IPS DF 6.9 (cell line): Measurements from ENCODE around the gene KIAA0513.
A peak's percentile ranks its signal among the peaks of the same experiment; 100 is the strongest.

Source experiments
- DNase-seq: peaks from one replicate; pipeline ENCODE4 v3.0.0-alpha.2; 2013; ENCODE audit warnings: low read depth, low spot score
- H3K27ac ChIP-seq: one replicate; pipeline ENCODE4 v1.5.1; 2013; ENCODE audit warnings: low read length, control low read depth
- H3K27me3 ChIP-seq: 2 replicates; pipeline ENCODE4 v1.6.1; 2013; ENCODE audit warnings: mild to moderate bottlenecking, low read length; ENCODE audit not compliant: control insufficient read depth, insufficient read depth
- H3K36me3 ChIP-seq: 2 replicates; pipeline ENCODE4 v1.6.1; 2013; ENCODE audit warnings: low read length; ENCODE audit not compliant: control insufficient read depth, insufficient read depth
- H3K4me1 ChIP-seq: 2 replicates; pipeline ENCODE4 v1.6.1; 2013; ENCODE audit warnings: low read length; ENCODE audit not compliant: control insufficient read depth, insufficient read depth
- H3K4me3 ChIP-seq: 2 replicates; pipeline ENCODE4 v1.5.1; 2013; ENCODE audit warnings: mild to moderate bottlenecking, low read length
- H3K9me3 ChIP-seq: 2 replicates; pipeline ENCODE4 v1.6.1; 2013; ENCODE audit warnings: low read length, inconsistent platforms; ENCODE audit not compliant: control insufficient read depth, insufficient read depth
- WGBS: extraction: QIAGEN DNeasy Blood & Tissue Kit; methylation state at CpG from one replicate; pipeline ENCODE4 v1.1.7; 2013; ENCODE audit warnings: mixed read lengths, missing lambda C conversion rate; ENCODE audit not compliant: insufficient read length, insufficient coverage; 5-methylcytosine and 5-hydroxymethylcytosine counted together

The KIAA0513 gene

DNA sequence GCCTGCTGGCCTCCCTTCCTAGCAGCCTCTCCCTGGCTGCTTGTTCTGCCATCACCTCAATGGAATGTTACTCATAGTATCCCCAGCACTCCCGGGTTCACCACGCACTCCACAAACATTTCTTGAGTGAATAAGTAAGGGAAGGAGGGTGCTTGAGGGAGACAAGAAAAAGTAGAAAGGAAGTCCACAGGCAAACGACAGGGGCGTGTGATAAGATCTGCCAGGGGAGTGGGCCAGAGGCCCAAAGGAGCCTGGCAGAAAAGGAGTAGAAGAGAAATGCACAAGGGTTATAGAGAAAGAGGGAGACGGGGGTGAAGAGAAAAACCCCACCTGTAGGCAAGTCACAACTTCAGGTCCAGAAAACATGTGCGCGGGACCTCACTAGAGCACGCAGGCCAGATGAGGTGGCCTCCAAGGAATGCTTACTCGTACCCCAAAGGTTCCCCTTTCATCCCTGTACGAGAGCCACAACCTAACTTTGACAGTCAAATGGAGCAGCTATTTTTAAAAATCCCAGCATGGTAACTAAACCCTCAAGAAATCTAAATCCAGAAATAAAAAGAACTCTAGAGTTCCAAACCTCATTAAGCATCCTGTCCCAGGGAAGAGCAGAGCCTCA lies 22.9 kb upstream of the KIAA0513 start:
- Histone ChIP-seq H3K36me3 (no peaks in the 10 kb centered on the region), H3K4me3 (no peak overlapping the region), H3K4me1 (peaks cover 4% of the 10 kb centered on the region; the same call in 1 of the 2 replicates), H3K27ac (no peak overlapping the region), H3K9me3 (no peaks in the 10 kb centered on the region), H3K27me3 (no peaks in the 10 kb centered on the region)
- DNase-seq: no peak
- WGBS: no CpG with 5 or more reads among the region's 10 CpGs

DNA sequence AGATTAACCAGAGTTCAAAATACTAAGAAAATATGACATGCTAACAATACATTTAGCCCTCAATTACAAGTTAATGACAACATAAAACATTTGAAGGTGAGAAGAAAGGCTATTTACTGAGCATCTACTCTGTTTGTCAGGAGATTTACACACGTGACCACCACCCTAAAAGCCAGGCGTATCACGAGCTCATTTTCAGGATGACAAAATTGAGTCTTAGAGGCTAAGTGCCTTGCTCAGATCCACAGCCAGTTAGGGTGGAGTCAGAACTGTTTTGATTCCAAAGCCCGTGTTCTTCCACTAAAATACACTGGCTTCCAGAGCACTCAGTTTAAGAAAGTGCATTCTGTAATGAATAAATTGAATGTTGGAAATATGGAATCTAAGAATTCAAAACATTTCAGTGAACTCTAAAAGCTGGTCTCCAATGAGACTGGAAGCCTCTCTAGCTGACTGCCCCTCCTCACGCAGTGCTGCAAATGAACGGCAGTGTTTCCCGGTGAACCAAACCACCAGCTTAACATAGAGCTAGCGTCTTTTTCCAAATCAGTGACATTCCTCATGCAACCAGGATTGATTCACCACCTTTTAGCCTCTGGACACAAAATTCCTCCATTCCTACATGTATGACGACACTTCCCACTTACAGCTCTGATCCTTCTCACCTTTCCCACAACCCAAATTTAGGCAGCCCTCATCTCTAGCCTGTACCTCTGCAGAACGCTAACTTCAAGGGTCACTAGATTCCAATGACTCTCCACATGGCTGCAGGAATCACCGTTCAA lies 22.1 kb upstream of the KIAA0513 start:
- Histone ChIP-seq H3K27me3 (no peaks in the 10 kb centered on the region), H3K36me3 (no peaks in the 10 kb centered on the region), H3K27ac (no peak overlapping the region), H3K4me1 (peaks cover 4% of the 10 kb centered on the region; the same call in 1 of the 2 replicates), H3K4me3 (no peak overlapping the region), H3K9me3 (no peaks in the 10 kb centered on the region)
- no CpG with 5 or more reads among the region's 11 CpGs for WGBS
- no peak for DNase-seq

DNA sequence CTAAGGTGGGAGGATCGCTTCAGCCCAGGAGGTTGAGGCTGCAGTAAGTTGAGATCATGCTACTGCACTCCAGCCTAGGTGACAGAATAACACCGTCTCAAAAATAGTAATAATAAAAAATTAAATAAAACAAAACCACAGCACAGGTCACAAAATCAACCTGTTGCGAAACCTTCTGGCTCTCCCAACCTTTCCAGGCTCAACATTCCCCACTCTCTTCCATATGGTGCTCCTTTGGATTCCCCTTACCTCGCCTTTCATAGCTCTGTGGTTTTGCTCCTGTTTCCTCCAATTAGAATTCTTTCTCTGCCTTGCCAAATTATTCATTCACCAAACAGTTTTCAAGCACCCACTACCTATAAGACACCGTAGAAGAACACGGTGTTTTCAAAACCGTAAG lies 21.0 kb upstream of the KIAA0513 start:
- Histone ChIP-seq H3K27ac (no peak overlapping the region), H3K27me3 (no peaks in the 10 kb centered on the region), H3K4me3 (no peak overlapping the region), H3K9me3 (no peaks in the 10 kb centered on the region), H3K36me3 (no peaks in the 10 kb centered on the region), H3K4me1 (peaks cover 4% of the 10 kb centered on the region; the same call in 1 of the 2 replicates)
- DNase-seq: no peak
- WGBS: no CpG with 5 or more reads among the region's 7 CpGs

DNA sequence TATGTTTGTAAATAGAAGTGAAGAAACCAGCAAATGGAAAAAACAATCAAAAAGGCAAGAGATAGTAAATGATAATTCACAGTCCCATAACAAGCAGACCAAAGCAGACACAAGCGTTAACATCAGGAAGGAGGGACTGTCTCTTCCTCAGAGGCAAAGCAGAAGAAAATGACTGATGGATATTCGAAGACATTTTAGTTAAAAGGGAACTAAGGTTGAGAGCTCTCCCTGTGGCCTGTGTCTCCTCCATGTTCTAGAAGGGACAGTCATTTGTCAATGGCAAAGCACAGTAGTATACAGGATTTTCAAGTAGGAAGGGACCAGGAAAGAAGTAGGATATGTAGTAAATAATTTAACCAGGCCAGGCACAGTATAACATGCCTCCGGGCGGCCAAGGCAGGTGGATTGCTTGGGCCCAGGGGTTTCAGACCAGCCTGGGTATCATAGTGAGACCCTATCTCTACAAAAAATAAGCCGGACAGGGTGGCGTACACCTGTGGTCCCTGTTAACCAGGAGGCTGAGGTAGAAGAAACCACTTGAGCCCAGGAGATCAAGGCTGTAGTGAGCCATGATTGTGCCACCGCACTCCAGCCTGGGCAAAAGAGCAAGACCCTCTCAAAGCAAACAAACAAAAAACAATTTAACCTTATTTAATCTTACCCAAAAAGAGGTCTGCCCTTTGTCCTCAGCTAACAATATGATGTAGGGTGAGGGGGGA lies 19.9 kb upstream of the KIAA0513 start:
- no peak for DNase-seq
- no peaks in the 10 kb centered on the region for H3K36me3 ChIP-seq
- no peaks in the 10 kb centered on the region for H3K9me3 ChIP-seq
- no peaks in the 10 kb centered on the region for H3K27me3 ChIP-seq
- H3K4me3 ChIP-seq: no peak overlapping the region
- H3K4me1 ChIP-seq: peaks cover 4% of the 10 kb centered on the region; the same call in 1 of the 2 replicates
- no peak overlapping the region for H3K27ac ChIP-seq
- WGBS: no CpG with 5 or more reads among the region's 7 CpGs

DNA sequence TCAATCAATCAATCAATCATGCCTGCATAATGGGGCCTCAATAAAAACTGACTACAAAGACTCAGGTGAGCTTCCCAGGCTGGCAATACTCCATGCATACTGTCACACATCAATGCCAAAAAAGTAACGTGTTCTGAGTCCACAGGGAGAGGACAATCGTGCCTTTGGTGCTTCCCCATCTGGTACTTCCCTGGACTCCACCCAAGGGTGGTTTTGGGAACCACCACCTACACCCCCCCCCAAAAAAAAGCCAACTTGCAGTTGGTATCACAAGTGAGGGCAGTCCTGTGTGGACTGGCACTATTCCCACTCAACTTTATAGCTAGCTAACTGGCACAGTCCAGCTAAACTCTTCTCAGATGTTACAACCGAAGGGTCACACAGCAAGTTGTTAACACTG lies 19.3 kb upstream of the KIAA0513 start:
- WGBS: no CpG with 5 or more reads among the region's 3 CpGs

DNA sequence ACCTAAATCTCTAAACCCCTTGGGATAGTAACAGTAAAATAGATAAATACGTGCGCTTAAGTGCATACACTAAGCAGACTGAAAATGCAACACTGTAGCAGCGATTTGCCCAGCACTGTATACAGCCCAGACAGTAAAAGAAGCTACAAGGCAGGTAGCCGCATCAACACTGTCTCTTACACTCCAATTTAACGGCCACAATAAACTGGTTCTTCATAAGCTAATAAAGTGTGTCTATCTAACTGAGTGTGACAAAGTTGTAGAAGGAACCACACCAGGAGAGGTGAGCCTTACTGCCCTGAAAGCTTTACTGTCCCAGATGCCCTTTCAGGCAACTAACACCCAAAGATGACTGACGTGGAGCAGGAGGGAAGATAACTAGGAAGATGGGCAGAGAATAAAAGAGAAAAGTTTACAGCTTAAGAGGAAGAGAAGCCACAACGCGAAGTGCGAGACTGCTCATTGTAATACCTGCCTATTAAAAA lies 17.1 kb upstream of the KIAA0513 start:
- H3K36me3 ChIP-seq: no peaks in the 10 kb centered on the region
- WGBS: no CpG with 5 or more reads among the region's 9 CpGs
- no peaks in the 10 kb centered on the region for H3K9me3 ChIP-seq
- no peak overlapping the region for H3K27ac ChIP-seq
- no peak for DNase-seq
- H3K27me3 ChIP-seq: no peaks in the 10 kb centered on the region
- H3K4me1 ChIP-seq: no peaks in the 10 kb centered on the region
- H3K4me3 ChIP-seq: peak overlapping the region; percentile 99; the same call in 1 of the 2 replicates

More for the DNA sequence above, 19.3 kb upstream of the KIAA0513 start:
- no peak overlapping the region for H3K27ac ChIP-seq
- H3K9me3 ChIP-seq: no peaks in the 10 kb centered on the region
- H3K27me3 ChIP-seq: no peaks in the 10 kb centered on the region
- H3K4me3 ChIP-seq: no peak overlapping the region
- DNase-seq: no peak
- H3K4me1 ChIP-seq: peaks cover 3% of the 10 kb centered on the region; the same call in 1 of the 2 replicates
- H3K36me3 ChIP-seq: no peaks in the 10 kb centered on the region

DNA sequence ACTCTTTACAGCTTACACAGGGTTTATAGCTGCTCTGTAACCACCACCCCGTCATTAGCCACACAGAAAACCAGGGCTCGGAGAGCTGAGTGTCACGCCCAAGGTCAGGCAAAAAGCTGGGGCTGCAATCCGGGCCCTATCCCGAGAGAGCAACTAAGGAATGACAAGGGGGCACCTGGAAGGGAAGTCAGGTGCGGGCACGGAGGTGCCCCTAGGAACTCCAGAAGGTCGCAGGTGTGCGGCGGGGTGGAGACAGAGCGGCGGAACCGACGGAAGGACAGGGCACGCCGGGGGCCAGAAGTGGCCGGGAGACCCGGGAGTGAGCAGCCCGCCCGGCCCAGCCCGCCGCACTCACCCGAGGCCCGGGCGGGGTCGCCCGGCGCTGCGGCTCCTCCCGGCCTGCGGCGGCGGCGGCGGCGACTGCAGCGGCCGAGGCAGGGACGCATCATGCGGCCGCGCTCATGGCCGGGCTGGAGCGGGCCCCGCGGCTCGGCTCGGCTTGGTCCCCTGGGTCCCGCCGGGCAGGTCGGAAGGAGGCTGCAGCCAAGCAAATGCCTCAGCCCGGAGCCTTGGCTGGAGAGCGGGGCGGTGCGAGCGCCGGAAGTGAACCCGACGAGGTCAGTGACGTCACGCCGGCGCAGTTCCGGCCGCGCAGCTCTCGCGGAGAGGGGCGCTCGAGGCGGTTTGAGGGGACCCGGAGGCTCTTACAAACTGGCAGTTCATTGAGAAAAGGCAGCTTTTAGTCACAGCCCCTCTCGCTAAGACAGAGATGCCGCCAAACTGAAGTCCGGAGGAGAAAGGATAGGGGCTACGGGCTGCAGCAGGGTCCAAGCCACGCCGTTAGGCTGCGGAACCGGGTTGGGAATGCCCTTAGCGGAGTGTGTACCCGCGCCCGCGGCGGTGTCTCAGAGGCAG lies 16.4 kb upstream of the KIAA0513 start, which contains the start of gene ZDHHC7:
TSS of gene ZDHHC7 (minus strand) at position 605 of the 915 bp plus-strand sequence. CDS start 20,917 bp downstream, outside the sequence.
- peak; percentile 54 for DNase-seq
- no peaks in the 10 kb centered on the region for H3K36me3 ChIP-seq
- H3K4me1 ChIP-seq: no peaks in the 10 kb centered on the region
- WGBS: no CpG with 5 or more reads among the region's 86 CpGs
- peak within 1 kb of the TSS; percentile 99 for H3K4me3 ChIP-seq
- H3K9me3 ChIP-seq: no peaks in the 10 kb centered on the region
- H3K27me3 ChIP-seq: no peaks in the 10 kb centered on the region
- no peak within 1 kb of the TSS for H3K27ac ChIP-seq

DNA sequence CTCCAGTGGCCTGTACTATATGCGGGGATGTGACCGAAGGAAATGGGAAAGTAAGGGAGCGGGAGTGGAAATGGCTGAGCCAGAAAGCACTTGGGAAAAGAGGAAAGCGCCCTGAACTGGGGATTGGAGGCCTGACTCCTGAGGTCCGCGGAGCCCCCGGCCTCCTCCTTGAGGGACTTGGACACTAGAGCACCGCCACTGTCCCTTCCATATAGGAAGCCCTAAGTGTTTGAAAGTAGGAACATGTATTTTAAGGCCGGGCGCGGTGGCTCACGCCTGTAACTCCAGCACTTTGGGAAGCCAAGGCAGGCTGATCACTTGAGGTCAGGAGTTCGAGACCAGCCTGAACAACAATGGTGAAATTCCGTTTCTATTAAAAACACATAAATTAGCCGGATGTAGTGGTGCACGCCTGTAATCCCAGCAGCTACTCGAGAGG lies 15.7 kb upstream of the KIAA0513 start:
- no peak for DNase-seq
- no CpG with 5 or more reads among the region's 17 CpGs for WGBS
- Histone ChIP-seq H3K4me1 (no peaks in the 10 kb centered on the region), H3K27me3 (no peaks in the 10 kb centered on the region), H3K4me3 (peak overlapping the region; percentile 99), H3K36me3 (no peaks in the 10 kb centered on the region), H3K9me3 (no peaks in the 10 kb centered on the region), H3K27ac (no peak overlapping the region)

DNA sequence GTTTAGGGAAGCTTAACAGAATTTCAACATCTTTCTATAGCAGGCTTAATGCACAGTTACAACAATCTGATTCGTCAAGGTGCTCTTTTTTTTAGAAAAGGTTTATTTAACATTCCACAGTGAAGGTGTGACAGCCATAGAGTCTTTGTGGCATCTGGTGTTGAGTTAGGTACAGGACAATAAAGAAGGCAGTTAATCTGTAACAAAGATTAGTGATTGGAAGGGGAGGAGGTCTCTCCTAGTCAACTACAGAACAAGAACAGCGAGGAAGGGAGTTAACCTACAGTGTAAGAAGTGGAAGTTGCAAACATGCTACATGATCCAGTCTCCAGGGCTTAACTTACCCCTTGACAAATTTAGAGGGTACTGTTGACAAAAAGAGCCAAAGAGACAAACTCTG lies 13.3 kb upstream of the KIAA0513 start:
- H3K27ac ChIP-seq: no peak overlapping the region
- no CpG with 5 or more reads among the region's 2 CpGs for WGBS
- H3K27me3 ChIP-seq: no peaks in the 10 kb centered on the region
- H3K4me1 ChIP-seq: no peaks in the 10 kb centered on the region
- no peak overlapping the region for H3K4me3 ChIP-seq
- no peaks in the 10 kb centered on the region for H3K9me3 ChIP-seq
- no peaks in the 10 kb centered on the region for H3K36me3 ChIP-seq
- no peak for DNase-seq
